Sigmoid colon (tissue), 7 donors: ENCODE measurements around the gene GRID2. TPM values are rescaled to one million over a fixed set of nuclear protein-coding genes. Genes with fewer than 3 reads are reported as not detected.

Experiments
- DNase-seq: peaks from one replicate; pipeline ENCODE4 v3.0.0-alpha.2; 2019
- H3K27ac ChIP-seq, 4 donors: fragments of 200-600 bp; sonication (generic); one replicate each; pipeline ENCODE4 v1.5.1; 2016 to 2019; ENCODE audit warnings: mild to moderate bottlenecking in 1 of 4
- H3K27me3 ChIP-seq, 3 donors: fragments of 200-600 bp; sonication (generic); one replicate each; pipeline ENCODE4 v1.5.1; 2019; ENCODE audit warnings: mild to moderate bottlenecking in 1 of 3
- H3K36me3 ChIP-seq, 4 donors: fragments of 200-600 bp; sonication (generic); one replicate each; pipeline ENCODE4 v1.5.1; 2016 to 2019
- H3K4me1 ChIP-seq, 4 donors: fragments of 200-600 bp; sonication (generic); one replicate each; pipeline ENCODE4 v1.5.1; 2017 to 2019
- H3K4me3 ChIP-seq, 4 donors: fragments of 200-600 bp; sonication (generic); one replicate each; pipeline ENCODE4 v1.5.1; 2017 to 2019; ENCODE audit warnings: mild to moderate bottlenecking in 2 of 4, moderate library complexity in 1 of 4
- H3K9me3 ChIP-seq, 4 donors: fragments of 200-600 bp in 3 of 4; sonication (generic) in 3 of 4; one replicate each; pipeline versions ENCODE4 v1.5.1 to v1.6.1; 2013 to 2019
- CTCF ChIP-seq, 4 experiments: fragments of 450-650 bp in 3 of 4; fragments of 200-600 bp in 1 of 4; IDR thresholded peaks; one replicate each; pipeline ENCODE4 v1.5.1; 2016 to 2019; ENCODE audit warnings: antibody characterized with exemption in 4 of 4, mild to moderate bottlenecking in 3 of 4, moderate library complexity in 2 of 4
- EP300 ChIP-seq, 4 donors: sonication (generic); formaldehyde crosslinking; IDR thresholded peaks; one replicate each; pipeline ENCODE4 v1.6.1; 2017; ENCODE audit warnings: antibody characterized with exemption in 4 of 4
- POLR2A ChIP-seq, 2 donors: fragments of 450-650 bp; IDR thresholded peaks; one replicate each; pipeline ENCODE4 v1.6.1; 2016; ENCODE audit warnings: antibody characterized with exemption in 2 of 2, mild to moderate bottlenecking in 2 of 2, moderate library complexity in 2 of 2
- POLR2AphosphoS5 ChIP-seq, 4 donors: sonication (generic); formaldehyde crosslinking; IDR thresholded peaks; one replicate each; pipeline ENCODE4 v1.6.1; 2017; ENCODE audit warnings: antibody characterized with exemption in 4 of 4
- WGBS, 2 donors: extraction: QIAGEN DNeasy Blood & Tissue Kit; methylation state at CpG; one replicate each; pipeline ENCODE4 v1.1.7; 2013; 5-methylcytosine and 5-hydroxymethylcytosine counted together
- intact Hi-C: fragments of 100-400 bp; cut with DNase I; formaldehyde crosslinking; loops from one replicate; pipeline ENCODE4 v1.15.1; 2023
- polyA plus RNA-seq, 3 donors: library from polyadenylated mRNA; stranded (reverse); fragments of 200-250 nt; gene quantifications; one replicate each; pipeline ENCODE4 v1.2.3, GENCODE V29; 2013
- total RNA-seq, 4 donors: library from RNA; depleted of rRNA; stranded (reverse); fragments of >200 nt; gene quantifications; one replicate each; pipeline ENCODE4 v1.1.0, GENCODE V29; 2016
- donor health status: healthy with polysubstance abuse.
- donor health status: Bipolar disorder and iron deficiency.
- donor health status: healthy.

GRID2 gene
- total and polyA plus RNA-seq, 7 donors: 0.04 to 1.9 (median 0.28) TPM; not detected in 2

DNA sequence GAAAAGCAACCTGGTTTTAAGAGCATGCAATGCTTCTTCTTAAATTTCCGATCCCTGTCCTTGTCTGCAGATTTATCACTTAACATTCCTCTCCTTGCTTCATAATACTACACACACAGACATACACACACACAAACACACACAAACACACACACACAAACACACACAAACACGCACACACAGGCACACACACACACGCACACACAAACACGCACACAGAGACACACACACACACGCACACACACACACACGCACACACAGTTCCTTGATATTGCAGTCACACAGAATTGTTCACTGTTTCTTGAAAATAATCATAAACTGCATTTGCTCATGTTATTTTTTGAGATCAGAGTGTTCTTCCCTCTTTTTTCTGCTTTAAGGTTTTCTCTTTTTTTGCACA lies 1066.5 kb downstream of the GRID2 start:
- H3K36me3 ChIP-seq: no peaks in the 10 kb centered on the region
- no peak overlapping the region for H3K27ac ChIP-seq
- H3K4me3 ChIP-seq: no peak overlapping the region
- H3K9me3 ChIP-seq: no peaks in the 10 kb centered on the region
- intact Hi-C loops: no loop called here
- TF ChIP-seq POLR2A (IDR thresholded peaks at IDR 0.05): no peak
- H3K4me1 ChIP-seq: no peaks in the 10 kb centered on the region
- no peak for DNase-seq
- 83 to 91% methylated on average over 6 of the region's 6 CpGs for WGBS, 2 donors
- no peaks in the 10 kb centered on the region for H3K27me3 ChIP-seq

DNA sequence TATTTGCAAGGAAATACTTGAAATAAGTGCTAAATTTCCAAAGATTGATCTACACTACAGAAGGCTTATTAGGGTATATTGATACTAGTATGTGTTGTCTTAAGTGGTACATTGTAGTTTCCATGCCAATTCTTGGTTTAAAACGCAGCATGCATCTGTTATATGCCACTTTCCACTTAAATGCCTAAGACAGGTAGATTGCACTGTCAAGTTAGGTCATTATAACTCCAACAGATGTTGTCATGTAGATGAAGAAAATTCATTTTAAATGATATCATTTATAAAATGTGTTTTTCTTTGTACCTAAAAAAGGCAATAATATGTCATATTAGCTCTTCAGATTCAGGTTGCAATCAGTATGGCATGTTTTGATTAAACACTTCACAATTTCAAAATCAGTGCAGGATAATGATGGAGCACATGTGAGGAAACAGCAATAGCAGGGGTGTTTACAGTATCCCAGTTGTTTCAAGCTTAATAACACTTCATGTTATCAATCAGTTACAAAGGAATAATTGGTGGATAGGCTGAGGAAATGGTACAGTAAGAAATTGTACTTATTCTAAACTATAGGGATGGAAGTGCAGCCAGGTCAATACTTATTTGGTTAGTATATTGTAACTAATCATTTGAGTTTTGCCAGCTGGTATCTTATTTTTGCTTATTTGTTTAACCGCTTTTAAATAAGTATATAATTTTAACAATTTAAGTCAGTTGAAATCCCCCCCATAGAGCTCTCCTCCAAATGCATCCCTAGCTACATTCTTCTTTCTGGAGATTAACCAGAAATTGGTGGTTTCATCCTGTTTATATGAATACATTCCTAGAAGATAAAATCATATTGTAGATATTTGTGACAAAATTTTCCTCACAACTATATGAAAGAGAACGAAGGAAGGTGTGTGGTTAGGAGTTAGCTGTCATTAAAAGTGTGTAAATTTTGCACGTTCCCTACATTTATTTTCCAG lies 1070.4 kb downstream of the GRID2 start:
- no peaks in the 10 kb centered on the region for H3K36me3 ChIP-seq
- no peak for DNase-seq
- H3K4me1 ChIP-seq: no peaks in the 10 kb centered on the region
- intact Hi-C loops: no loop called here
- no peak overlapping the region for H3K27ac ChIP-seq
- H3K4me3 ChIP-seq: no peak overlapping the region
- TF ChIP-seq EP300 (IDR thresholded peaks at IDR 0.05) (no peak), POLR2A (IDR thresholded peaks at IDR 0.05) (no peak), CTCF (IDR thresholded peaks at IDR 0.05) (no peak), POLR2AphosphoS5 (IDR thresholded peaks at IDR 0.05) (no peak)
- no peaks in the 10 kb centered on the region for H3K27me3 ChIP-seq
- H3K9me3 ChIP-seq: no peaks in the 10 kb centered on the region
- WGBS, 2 donors: 83 to 85% methylated on average over 4 of the region's 4 CpGs

- DNase-seq: no peak
- TF ChIP-seq POLR2AphosphoS5 (IDR thresholded peaks at IDR 0.05): no peak
- no peak for TF ChIP-seq CTCF (IDR thresholded peaks at IDR 0.05)
- no peaks in the 10 kb centered on the region for H3K4me1 ChIP-seq
- H3K36me3 ChIP-seq: no peaks in the 10 kb centered on the region
- H3K27me3 ChIP-seq: no peaks in the 10 kb centered on the region
- H3K27ac ChIP-seq: no peak overlapping the region
- no peaks in the 10 kb centered on the region for H3K9me3 ChIP-seq
- WGBS, 2 donors: 87 to 91% methylated on average over 2 of the region's 2 CpGs
- intact Hi-C loops: no loop called here
- H3K4me3 ChIP-seq: no peak overlapping the region
These were observed 1080.5 kb downstream of the GRID2 start for GRCh38 chr4:93384241-93384640.

GRCh38 chr4:93384887-93385286 lies 1081.1 kb downstream of the GRID2 start:
- Histone ChIP-seq H3K4me1 (no peaks in the 10 kb centered on the region), H3K4me3 (no peak overlapping the region), H3K9me3 (no peaks in the 10 kb centered on the region), H3K36me3 (no peaks in the 10 kb centered on the region), H3K27ac (no peak overlapping the region), H3K27me3 (no peaks in the 10 kb centered on the region)
- 49 to 77% methylated on average over 2 of the region's 2 CpGs for WGBS, 2 donors
- DNase-seq: no peak
- no peak for TF ChIP-seq POLR2A (IDR thresholded peaks at IDR 0.05)
- TF ChIP-seq EP300 (IDR thresholded peaks at IDR 0.05): no peak
- intact Hi-C loops: no loop called here

GRCh38 chr4:93394545-93395081 lies 1090.8 kb downstream of the GRID2 start:
- H3K9me3 ChIP-seq: no peaks in the 10 kb centered on the region
- no peaks in the 10 kb centered on the region for H3K4me1 ChIP-seq
- intact Hi-C loops: no loop called here
- DNase-seq: no peak
- no peaks in the 10 kb centered on the region for H3K36me3 ChIP-seq
- 82 to 89% methylated on average over 2 of the region's 2 CpGs for WGBS, 2 donors
- H3K27me3 ChIP-seq: no peaks in the 10 kb centered on the region
- no peak overlapping the region for H3K27ac ChIP-seq
- H3K4me3 ChIP-seq: no peak overlapping the region
- no peak for TF ChIP-seq EP300 (IDR thresholded peaks at IDR 0.05)
- TF ChIP-seq CTCF (IDR thresholded peaks at IDR 0.05): no peak
- no peak for TF ChIP-seq POLR2AphosphoS5 (IDR thresholded peaks at IDR 0.05)
- TF ChIP-seq POLR2A (IDR thresholded peaks at IDR 0.05): no peak
